HG02852 (cell line): ENCODE measurements around the gene PEF1.

Experiments used
- ATAC-seq: cut with Tn5 transposase; IDR thresholded peaks from one replicate; pipeline ENCODE4 v1.9.1; 2021; ENCODE audit warnings: mild to moderate bottlenecking, moderate library complexity; ENCODE audit not compliant: unreplicated experiment

Gene PEF1

GRCh38 chr1:31586376-31587327 is 58.0 kb downstream of the PEF1 start:
- ATAC-seq, result no peak

- no peak for ATAC-seq
Observed at GRCh38 chr1:31585736-31586365, 58.8 kb downstream of the PEF1 start.

GRCh38 chr1:31584869-31585735 is 59.6 kb downstream of the PEF1 start:
- ATAC-seq, result no peak

GRCh38 chr1:31583995-31584868 is 60.4 kb downstream of the PEF1 start:
- no peak for ATAC-seq

- ATAC-seq, result no peak
Observed at GRCh38 chr1:31583082-31583994, 61.3 kb downstream of the PEF1 start.

GRCh38 chr1:31581821-31582810 is 62.6 kb downstream of the PEF1 start:
- no peak for ATAC-seq

- ATAC-seq, result no peak
Observed at GRCh38 chr1:31580891-31581603, 63.6 kb downstream of the PEF1 start.

- ATAC-seq, result no peak
Observed at GRCh38 chr1:31580513-31580870, 64.2 kb downstream of the PEF1 start.
